DND-41 (cell line): Measurements from ENCODE around the gene NBPF11.
"Not testable (repeated sequence)": the region's sequence is repeated elsewhere in the genome, so short reads cannot be mapped to it uniquely, and the experiment has no call there.

ENCODE experiments used
- CTCF ChIP-seq: IDR thresholded peaks from 2 replicates; pipeline ENCODE4 v1.5.1; 2012; ENCODE audit warnings: borderline replicate concordance, low read length, moderate library complexity, mild to moderate bottlenecking; ENCODE audit not compliant: poor library complexity, severe bottlenecking; ENCODE audit errors: extremely low read depth
- EZH2 ChIP-seq: IDR thresholded peaks from 3 replicates; pipeline ENCODE4 v1.6.1; 2012; ENCODE audit warnings: borderline replicate concordance, low read depth, mild to moderate bottlenecking, moderate library complexity, low read length, inconsistent platforms; ENCODE audit not compliant: severe bottlenecking

- not testable (repeated sequence) for TF ChIP-seq EZH2, CTCF
Measured at GRCh38 chr1:148195115-148195514, 43.0 kb upstream of the NBPF11 start.
